NB4 (cell line): ENCODE results near the gene CHAC1.

ENCODE experiments used
- DNase-seq: peaks from one replicate; pipeline ENCODE4 v3.0.0; 2010; ENCODE audit warnings: low read depth
- H3K4me3 ChIP-seq: one replicate; pipeline ENCODE4 v1.5.1; 2011; ENCODE audit warnings: mild to moderate bottlenecking, low read depth, low read length, moderate library complexity
- MYC ChIP-seq: IDR thresholded peaks from 2 replicates; pipeline ENCODE4 v1.6.1; 2011; ENCODE audit warnings: low read depth, low read length
- POLR2A ChIP-seq: IDR thresholded peaks from 2 replicates; pipeline ENCODE4 v1.6.1; 2011; ENCODE audit warnings: mild to moderate bottlenecking; ENCODE audit not compliant: insufficient read length; ENCODE audit errors: extremely low read depth
- TF ChIP-seq, protein P1 (sequence below): IDR thresholded peaks from one replicate; pipeline ENCODE4 v1.5.1; 2012; ENCODE audit warnings: low read depth, low read length
- TF ChIP-seq, protein P2 (sequence below): IDR thresholded peaks from 2 replicates; pipeline ENCODE4 v1.6.1; 2011; ENCODE audit warnings: low read depth, low read length

The CHAC1 gene

DNA sequence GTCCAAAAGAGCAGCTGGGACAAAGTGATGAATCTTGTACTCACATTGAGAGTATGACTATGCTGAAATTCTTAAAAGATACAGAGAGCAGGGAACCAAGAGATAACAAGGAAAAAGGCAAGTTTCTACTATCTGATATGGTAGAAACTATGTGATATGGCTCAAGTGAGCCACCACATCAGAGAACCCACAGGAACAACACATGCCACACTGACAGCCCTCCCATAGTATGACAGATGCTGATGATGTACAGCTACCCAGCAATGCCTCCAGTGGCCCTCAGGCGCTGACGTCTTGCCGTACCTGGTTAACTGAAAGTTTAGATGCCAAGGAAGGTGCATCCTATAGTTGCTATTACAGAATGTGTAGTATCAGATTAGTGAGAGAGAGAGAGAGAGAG is 42.4 kb downstream of the CHAC1 start:
- H3K4me3 ChIP-seq = no peak overlapping the region
- DNase-seq = no peak
- TF ChIP-seq, protein P1, sequence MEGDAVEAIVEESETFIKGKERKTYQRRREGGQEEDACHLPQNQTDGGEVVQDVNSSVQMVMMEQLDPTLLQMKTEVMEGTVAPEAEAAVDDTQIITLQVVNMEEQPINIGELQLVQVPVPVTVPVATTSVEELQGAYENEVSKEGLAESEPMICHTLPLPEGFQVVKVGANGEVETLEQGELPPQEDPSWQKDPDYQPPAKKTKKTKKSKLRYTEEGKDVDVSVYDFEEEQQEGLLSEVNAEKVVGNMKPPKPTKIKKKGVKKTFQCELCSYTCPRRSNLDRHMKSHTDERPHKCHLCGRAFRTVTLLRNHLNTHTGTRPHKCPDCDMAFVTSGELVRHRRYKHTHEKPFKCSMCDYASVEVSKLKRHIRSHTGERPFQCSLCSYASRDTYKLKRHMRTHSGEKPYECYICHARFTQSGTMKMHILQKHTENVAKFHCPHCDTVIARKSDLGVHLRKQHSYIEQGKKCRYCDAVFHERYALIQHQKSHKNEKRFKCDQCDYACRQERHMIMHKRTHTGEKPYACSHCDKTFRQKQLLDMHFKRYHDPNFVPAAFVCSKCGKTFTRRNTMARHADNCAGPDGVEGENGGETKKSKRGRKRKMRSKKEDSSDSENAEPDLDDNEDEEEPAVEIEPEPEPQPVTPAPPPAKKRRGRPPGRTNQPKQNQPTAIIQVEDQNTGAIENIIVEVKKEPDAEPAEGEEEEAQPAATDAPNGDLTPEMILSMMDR = no peak
- TF ChIP-seq, protein P2, sequence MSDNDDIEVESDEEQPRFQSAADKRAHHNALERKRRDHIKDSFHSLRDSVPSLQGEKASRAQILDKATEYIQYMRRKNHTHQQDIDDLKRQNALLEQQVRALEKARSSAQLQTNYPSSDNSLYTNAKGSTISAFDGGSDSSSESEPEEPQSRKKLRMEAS = no peak
- TF ChIP-seq MYC (no peak), POLR2A (no peak)

DNA sequence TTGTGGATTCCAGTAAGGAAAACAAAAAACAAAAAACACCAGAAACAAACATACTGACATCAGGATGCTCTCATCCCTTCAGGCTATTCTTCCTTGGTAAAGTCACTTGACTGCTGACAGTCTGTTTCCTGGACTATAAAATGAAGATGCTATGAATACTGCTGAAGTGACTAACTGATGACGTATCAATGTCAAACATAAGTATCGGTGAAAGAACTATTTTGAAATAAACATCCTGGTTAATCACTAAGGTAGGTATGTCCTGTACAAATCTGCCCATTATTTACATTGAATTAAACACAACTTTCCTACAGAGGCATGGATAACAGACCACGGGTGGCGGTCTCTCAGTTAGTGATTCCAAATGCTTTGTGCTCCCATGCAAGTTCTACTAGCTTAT is 45.9 kb downstream of the CHAC1 start:
- H3K4me3 ChIP-seq = no peak overlapping the region
- no peak for DNase-seq
- TF ChIP-seq POLR2A (no peak), MYC (no peak)
- TF ChIP-seq, protein P2 = no peak
- TF ChIP-seq, protein P1 = no peak

DNA sequence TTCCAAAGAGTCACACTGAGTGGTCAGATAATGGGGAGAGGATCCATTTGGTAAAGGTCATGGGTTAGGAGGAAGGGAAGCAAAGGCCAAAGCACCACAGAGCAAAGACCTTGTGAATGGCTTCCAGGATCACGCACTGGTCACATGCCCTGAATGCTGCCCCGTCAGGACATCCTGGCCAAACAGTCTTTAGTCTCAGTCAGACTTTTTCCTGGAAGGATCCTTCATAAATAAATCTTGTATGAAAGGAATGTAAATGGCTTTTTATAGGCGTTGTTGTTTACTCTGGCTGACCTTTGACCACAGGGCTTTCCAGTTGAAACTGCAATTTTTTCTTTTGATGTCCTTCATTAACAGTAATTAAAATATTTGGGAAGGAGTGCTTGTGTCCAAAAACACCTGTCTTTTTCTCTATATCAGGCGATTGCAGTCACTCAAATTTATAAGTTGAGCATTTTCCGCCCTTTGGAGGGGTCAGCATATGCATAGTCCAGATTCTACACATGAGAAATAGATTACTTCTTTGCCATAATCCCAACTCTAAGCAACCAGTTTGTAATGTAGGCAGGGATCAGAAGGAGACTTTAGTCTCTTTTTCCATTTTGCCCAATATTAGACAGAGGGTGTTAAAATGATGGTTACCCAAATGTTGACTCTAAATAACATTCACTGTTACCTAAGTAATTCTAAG is 48.4 kb downstream of the CHAC1 start:
- H3K4me3 ChIP-seq = no peak overlapping the region
- no peak for TF ChIP-seq MYC
- TF ChIP-seq, protein P1 = no peak
- TF ChIP-seq POLR2A = no peak
- TF ChIP-seq, protein P2 = no peak
- no peak for DNase-seq

DNA sequence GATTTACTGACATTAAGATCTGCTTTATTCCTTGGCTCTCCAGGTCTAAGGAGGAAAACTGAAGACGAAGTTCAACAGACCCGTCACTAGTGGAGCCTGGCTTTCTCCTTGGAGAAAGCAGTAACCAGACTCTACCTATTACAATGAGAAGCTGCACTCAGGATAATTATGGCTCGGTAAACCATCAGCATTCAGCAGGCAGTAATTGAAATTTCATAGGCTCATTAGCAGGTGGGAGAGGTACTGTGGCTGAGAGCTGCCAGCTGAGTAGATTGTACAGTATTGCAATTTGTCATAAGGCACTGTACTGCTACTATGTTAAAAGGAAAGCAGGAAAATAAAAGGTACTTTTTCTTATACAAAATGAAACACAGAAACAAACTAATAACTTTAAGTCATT is 51.2 kb downstream of the CHAC1 start:
- no peak for DNase-seq
- TF ChIP-seq, protein P2 = no peak
- TF ChIP-seq POLR2A (no peak), MYC (no peak)
- TF ChIP-seq, protein P1 = no peak
- no peak overlapping the region for H3K4me3 ChIP-seq
